Activated gamma-delta T cell (primary cell): Measurements from ENCODE around the gene PSMA5.
"Not testable (repeated sequence)": the region's sequence is repeated elsewhere in the genome, so short reads cannot be mapped to it uniquely, and the experiment has no call there.

Source experiments
- DNase-seq: peaks from one replicate; lab custom pipeline; 2025; lab: John Stamatoyannopoulos, UW

PSMA5 gene

GRCh38 chr1:109392037-109392787 lies 34.0 kb downstream of the PSMA5 start:
- no peak for DNase-seq

- DNase-seq: no peak
These were observed 34.6 kb downstream of the PSMA5 start for GRCh38 chr1:109391626-109392025.

- no peak for DNase-seq
These were observed 35.1 kb downstream of the PSMA5 start for GRCh38 chr1:109391157-109391556.

GRCh38 chr1:109389638-109390341 lies 36.5 kb downstream of the PSMA5 start:
- no peak for DNase-seq

GRCh38 chr1:109388884-109389637 lies 37.2 kb downstream of the PSMA5 start:
- no peak for DNase-seq

GRCh38 chr1:109388208-109388711 lies 38.0 kb downstream of the PSMA5 start:
- no peak for DNase-seq

- DNase-seq: no peak
These were observed 40.1 kb downstream of the PSMA5 start for GRCh38 chr1:109386054-109386717.

GRCh38 chr1:109385417-109385816 lies 40.8 kb downstream of the PSMA5 start:
- no peak for DNase-seq

GRCh38 chr1:109383854-109384253 lies 42.4 kb downstream of the PSMA5 start:
- DNase-seq: no peak

GRCh38 chr1:109383087-109383779 lies 43.0 kb downstream of the PSMA5 start:
- DNase-seq: no peak

GRCh38 chr1:109381573-109381972 lies 44.7 kb downstream of the PSMA5 start:
- DNase-seq: no peak

GRCh38 chr1:109379907-109380306 lies 46.3 kb downstream of the PSMA5 start:
- no peak for DNase-seq

GRCh38 chr1:109379422-109379821 lies 46.8 kb downstream of the PSMA5 start:
- DNase-seq: no peak

GRCh38 chr1:109377698-109378097 lies 48.5 kb downstream of the PSMA5 start:
- no peak for DNase-seq

GRCh38 chr1:109373696-109374095 lies 52.6 kb downstream of the PSMA5 start:
- not testable (repeated sequence) for DNase-seq

GRCh38 chr1:109373126-109373525 lies 53.1 kb downstream of the PSMA5 start:
- no peak for DNase-seq

- DNase-seq: no peak
These were observed 54.0 kb downstream of the PSMA5 start for GRCh38 chr1:109372281-109372680.

- no peak for DNase-seq
These were observed 54.9 kb downstream of the PSMA5 start for GRCh38 chr1:109371341-109371739.

- no peak for DNase-seq
These were observed 55.4 kb downstream of the PSMA5 start for GRCh38 chr1:109370712-109371340.

GRCh38 chr1:109369167-109369746 lies 57.0 kb downstream of the PSMA5 start:
- no peak for DNase-seq
